Measurements from ENCODE around the gene HSF2BP.
"Not testable (repeated sequence)": the region's sequence is repeated elsewhere in the genome, so short reads cannot be mapped to it uniquely, and the experiment has no call there.

The HSF2BP gene

DNA sequence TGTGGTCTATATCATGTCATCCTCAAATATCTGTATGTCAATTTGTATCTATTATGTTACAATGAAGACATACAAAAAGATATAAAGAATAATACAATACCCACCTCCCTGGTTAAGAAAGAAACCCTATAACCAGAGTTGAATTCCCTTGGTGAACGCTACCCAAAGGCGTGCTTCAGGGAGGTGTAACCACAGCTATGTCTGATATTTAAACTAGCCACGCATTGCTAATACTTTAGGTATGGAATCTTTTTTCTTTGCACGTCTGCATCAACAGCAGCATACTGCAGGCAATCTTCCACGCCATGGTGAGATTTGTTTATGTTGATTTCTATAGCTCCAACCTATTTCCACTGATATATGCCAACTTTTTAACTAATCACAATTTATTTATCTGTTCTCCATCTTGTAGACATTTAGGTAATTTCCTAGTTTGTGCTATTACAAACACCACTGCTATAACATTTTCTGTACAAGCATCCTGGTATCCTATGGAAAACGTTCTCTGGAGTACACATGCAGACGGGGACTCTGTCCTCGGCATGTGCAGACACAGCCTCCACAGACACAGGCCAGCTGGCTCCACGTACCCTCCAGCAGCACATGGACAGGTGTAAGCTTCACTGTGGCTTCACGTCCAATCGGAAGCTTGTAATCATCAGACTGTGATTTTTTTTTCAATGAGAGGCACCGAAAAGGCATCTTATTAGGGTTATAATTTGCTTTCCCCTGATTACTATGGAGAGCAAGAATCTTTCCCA, 58.5 kb downstream of the HSF2BP start:
- Histone ChIP-seq H3K36me3 (ENCODE audit: insufficient read depth, low read length) (no peaks in the 10 kb centered on the region), H3K4me3 (ENCODE audit: low read depth in 1 of 2, low read length in 2 of 2) (no peak overlapping the region), H3K9ac (ENCODE audit: low read length) (no peak overlapping the region), H3K9me3 (ENCODE audit: low read length) (no peaks in the 10 kb centered on the region), H3K27me3 (ENCODE audit: control insufficient read depth in 1 of 2, insufficient read depth in 2 of 2, low read length in 2 of 2) (no peaks in the 10 kb centered on the region), H3K4me1 (ENCODE audit: insufficient read depth, low read length) (no peaks in the 10 kb centered on the region), H3K27ac (ENCODE audit: low read depth, low read length) (no peak overlapping the region)

DNA sequence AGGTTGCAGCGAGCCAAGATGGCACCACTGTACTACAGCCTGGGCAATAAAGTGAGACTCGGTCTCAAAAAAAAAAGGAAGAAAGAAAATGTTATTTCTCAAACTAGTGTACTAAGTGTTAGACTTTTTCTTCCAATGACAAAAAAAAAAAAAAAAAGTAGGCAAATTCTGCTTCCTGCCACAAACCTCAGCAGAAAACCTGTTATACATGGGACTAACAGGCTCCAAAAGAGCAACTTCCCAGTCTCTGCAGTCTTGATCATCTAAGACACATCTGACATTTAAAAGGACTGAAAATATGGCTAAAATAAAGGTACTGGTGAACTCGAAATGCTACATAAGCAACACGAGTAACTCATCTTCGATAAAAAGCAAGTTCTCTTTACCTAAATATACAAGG, 59.6 kb downstream of the HSF2BP start:
- Histone ChIP-seq H3K4me1 (ENCODE audit: insufficient read depth, low read length) (no peaks in the 10 kb centered on the region), H3K9ac (ENCODE audit: low read length) (no peak overlapping the region), H3K4me3 (ENCODE audit: low read depth in 1 of 2, low read length in 2 of 2) (no peak overlapping the region), H3K9me3 (ENCODE audit: low read length) (no peaks in the 10 kb centered on the region), H3K36me3 (ENCODE audit: insufficient read depth, low read length) (no peaks in the 10 kb centered on the region), H3K27ac (ENCODE audit: low read depth, low read length) (no peak overlapping the region), H3K27me3 (ENCODE audit: control insufficient read depth in 1 of 2, insufficient read depth in 2 of 2, low read length in 2 of 2) (no peaks in the 10 kb centered on the region)

DNA sequence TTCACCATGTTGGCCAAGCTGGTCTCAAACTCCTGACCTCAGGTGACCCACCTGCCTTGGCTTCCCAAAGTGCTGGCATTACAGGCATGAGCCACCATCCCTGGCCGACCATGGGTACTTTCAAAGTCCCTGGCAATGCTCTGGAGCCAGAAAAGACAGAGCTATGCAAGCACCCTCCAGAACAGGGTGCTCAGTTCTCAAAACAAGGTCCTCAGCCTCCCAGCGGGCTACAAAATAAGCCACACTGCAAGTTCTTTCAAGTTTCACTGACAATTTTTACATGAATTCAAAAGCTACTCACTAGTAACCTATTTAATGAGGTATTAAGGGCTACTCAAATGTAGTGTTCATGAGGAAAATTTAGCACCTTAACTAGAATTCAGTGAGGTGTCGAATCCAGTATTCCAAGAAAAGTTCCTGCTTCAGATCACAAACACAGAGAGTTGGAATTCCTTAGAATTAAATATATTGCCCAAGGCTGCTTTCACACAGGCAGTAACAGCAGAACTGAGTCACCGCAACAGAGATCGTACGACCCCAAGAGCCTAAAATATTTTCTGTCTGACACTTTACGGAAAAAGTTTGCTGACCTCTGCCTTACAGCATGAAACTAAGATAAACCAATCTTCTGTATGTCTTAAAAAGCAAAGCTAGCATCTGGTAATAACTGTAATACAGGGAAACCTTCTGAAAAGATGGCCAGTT, 60.7 kb downstream of the HSF2BP start:
- no peaks in the 10 kb centered on the region for H3K36me3 ChIP-seq (ENCODE audit: insufficient read depth, low read length)
- H3K4me3 ChIP-seq (ENCODE audit: low read depth in 1 of 2, low read length in 2 of 2) = no peak overlapping the region
- H3K27me3 ChIP-seq (ENCODE audit: control insufficient read depth in 1 of 2, insufficient read depth in 2 of 2, low read length in 2 of 2) = no peaks in the 10 kb centered on the region
- no peaks in the 10 kb centered on the region for H3K4me1 ChIP-seq (ENCODE audit: insufficient read depth, low read length)
- H3K27ac ChIP-seq (ENCODE audit: low read depth, low read length) = no peak overlapping the region
- H3K9me3 ChIP-seq (ENCODE audit: low read length) = no peaks in the 10 kb centered on the region
- no peak overlapping the region for H3K9ac ChIP-seq (ENCODE audit: low read length)

- Histone ChIP-seq H3K36me3 (ENCODE audit: insufficient read depth, low read length) (no peaks in the 10 kb centered on the region), H3K9me3 (ENCODE audit: low read length) (no peaks in the 10 kb centered on the region), H3K4me3 (ENCODE audit: low read depth in 1 of 2, low read length in 2 of 2) (no peak overlapping the region), H3K27me3 (ENCODE audit: control insufficient read depth in 1 of 2, insufficient read depth in 2 of 2, low read length in 2 of 2) (no peaks in the 10 kb centered on the region), H3K27ac (ENCODE audit: low read depth, low read length) (no peak overlapping the region), H3K9ac (ENCODE audit: low read length) (no peak overlapping the region), H3K4me1 (ENCODE audit: insufficient read depth, low read length) (no peaks in the 10 kb centered on the region)
These were observed 61.6 kb downstream of the HSF2BP start for GRCh38 chr21:43597540-43598250.

DNA sequence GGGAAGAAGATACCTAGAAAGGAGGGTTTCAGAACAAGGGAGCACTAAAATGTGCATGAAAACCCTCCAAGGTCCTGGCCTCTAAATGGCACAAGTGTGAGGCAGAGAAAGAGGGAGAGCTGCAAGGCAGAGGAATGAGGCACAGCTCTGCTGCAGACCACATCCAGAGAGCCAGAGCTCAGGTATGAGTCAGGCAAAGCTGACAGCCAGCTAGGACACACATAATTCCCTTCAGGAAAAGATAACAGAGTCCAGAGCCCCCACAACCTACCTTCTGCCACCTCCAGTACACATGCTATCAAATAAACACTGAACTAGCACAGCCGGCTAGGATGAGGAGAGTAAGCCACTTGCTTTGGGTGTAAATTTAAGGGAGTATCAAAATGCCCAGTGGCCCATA, 62.2 kb downstream of the HSF2BP start:
- Histone ChIP-seq H3K27me3 (ENCODE audit: control insufficient read depth in 1 of 2, insufficient read depth in 2 of 2, low read length in 2 of 2) (no peaks in the 10 kb centered on the region), H3K9ac (ENCODE audit: low read length) (no peak overlapping the region), H3K4me1 (ENCODE audit: insufficient read depth, low read length) (no peaks in the 10 kb centered on the region), H3K9me3 (ENCODE audit: low read length) (no peaks in the 10 kb centered on the region), H3K36me3 (ENCODE audit: insufficient read depth, low read length) (no peaks in the 10 kb centered on the region), H3K27ac (ENCODE audit: low read depth, low read length) (no peak overlapping the region), H3K4me3 (ENCODE audit: low read depth in 1 of 2, low read length in 2 of 2) (no peak overlapping the region)

GRCh38 chr21:43596616-43597015, 62.7 kb downstream of the HSF2BP start:
- no peaks in the 10 kb centered on the region for H3K27me3 ChIP-seq (ENCODE audit: control insufficient read depth in 1 of 2, insufficient read depth in 2 of 2, low read length in 2 of 2)
- H3K4me1 ChIP-seq (ENCODE audit: insufficient read depth, low read length) = no peaks in the 10 kb centered on the region
- no peak overlapping the region for H3K27ac ChIP-seq (ENCODE audit: low read depth, low read length)
- no peak overlapping the region for H3K4me3 ChIP-seq (ENCODE audit: low read depth in 1 of 2, low read length in 2 of 2)
- no peak overlapping the region for H3K9ac ChIP-seq (ENCODE audit: low read length)
- H3K9me3 ChIP-seq (ENCODE audit: low read length) = no peaks in the 10 kb centered on the region
- no peaks in the 10 kb centered on the region for H3K36me3 ChIP-seq (ENCODE audit: insufficient read depth, low read length)

GRCh38 chr21:43595769-43596168, 63.5 kb downstream of the HSF2BP start:
- H3K4me3 ChIP-seq (ENCODE audit: low read depth in 1 of 2, low read length in 2 of 2); H3K27ac ChIP-seq (ENCODE audit: low read depth, low read length); H3K36me3 ChIP-seq (ENCODE audit: insufficient read depth, low read length); H3K9ac ChIP-seq (ENCODE audit: low read length); H3K27me3 ChIP-seq (ENCODE audit: control insufficient read depth in 1 of 2, insufficient read depth in 2 of 2, low read length in 2 of 2); H3K9me3 ChIP-seq (ENCODE audit: low read length); H3K4me1 ChIP-seq (ENCODE audit: insufficient read depth, low read length): not testable (repeated sequence)

GRCh38 chr21:43593078-43593477, 66.2 kb downstream of the HSF2BP start:
- Histone ChIP-seq H3K9me3 (ENCODE audit: low read length) (no peaks in the 10 kb centered on the region), H3K9ac (ENCODE audit: low read length) (no peak overlapping the region), H3K4me1 (ENCODE audit: insufficient read depth, low read length) (no peaks in the 10 kb centered on the region), H3K36me3 (ENCODE audit: insufficient read depth, low read length) (no peaks in the 10 kb centered on the region), H3K27ac (ENCODE audit: low read depth, low read length) (no peak overlapping the region), H3K27me3 (ENCODE audit: control insufficient read depth in 1 of 2, insufficient read depth in 2 of 2, low read length in 2 of 2) (no peaks in the 10 kb centered on the region), H3K4me3 (ENCODE audit: low read depth in 1 of 2, low read length in 2 of 2) (no peak overlapping the region)

DNA sequence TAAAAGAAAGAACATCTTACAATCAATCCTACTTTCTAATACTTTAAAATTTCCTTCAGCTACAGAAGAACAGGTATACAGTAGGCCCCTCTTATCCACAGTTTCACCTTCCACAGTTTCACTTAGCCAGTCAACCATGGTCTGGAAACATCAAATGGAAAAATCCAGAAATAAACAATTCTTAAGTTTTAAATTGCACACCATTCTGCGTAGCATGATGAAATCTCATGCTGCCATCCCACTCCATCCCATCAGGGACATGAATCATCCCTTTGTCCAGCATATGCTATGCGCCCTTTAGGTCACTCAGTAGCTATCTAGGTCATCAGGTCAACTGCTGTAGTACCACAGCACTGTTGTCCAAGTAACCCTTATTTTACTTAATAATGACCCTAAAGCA, 67.7 kb downstream of the HSF2BP start:
- H3K27ac ChIP-seq (ENCODE audit: low read depth, low read length) = no peak overlapping the region
- H3K4me1 ChIP-seq (ENCODE audit: insufficient read depth, low read length) = peaks cover 3% of the 10 kb centered on the region
- H3K9ac ChIP-seq (ENCODE audit: low read length) = no peak overlapping the region
- H3K27me3 ChIP-seq (ENCODE audit: control insufficient read depth in 1 of 2, insufficient read depth in 2 of 2, low read length in 2 of 2) = no peaks in the 10 kb centered on the region
- no peaks in the 10 kb centered on the region for H3K36me3 ChIP-seq (ENCODE audit: insufficient read depth, low read length)
- no peaks in the 10 kb centered on the region for H3K9me3 ChIP-seq (ENCODE audit: low read length)
- no peak overlapping the region for H3K4me3 ChIP-seq (ENCODE audit: low read depth in 1 of 2, low read length in 2 of 2)

DNA sequence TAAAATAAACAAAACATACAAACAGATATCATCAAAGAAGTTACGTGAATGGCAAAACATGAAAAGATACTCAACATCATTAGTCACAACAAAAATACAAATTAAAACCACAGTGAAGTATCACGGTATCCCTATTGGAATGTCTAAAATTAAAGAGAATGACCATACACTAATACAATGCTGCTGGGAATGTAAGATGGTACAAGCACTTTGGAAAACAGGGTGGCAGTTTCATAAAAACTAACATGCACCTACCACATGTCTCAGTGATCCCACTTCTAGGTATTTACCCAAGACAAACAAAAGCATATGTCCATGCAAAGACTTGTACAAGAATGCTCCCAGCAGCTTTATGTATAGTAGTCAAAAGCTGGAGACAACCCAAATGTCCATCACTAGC, 69.1 kb downstream of the HSF2BP start:
- Histone ChIP-seq H3K9ac (ENCODE audit: low read length) (no peak overlapping the region), H3K4me3 (ENCODE audit: low read depth in 1 of 2, low read length in 2 of 2) (no peak overlapping the region), H3K36me3 (ENCODE audit: insufficient read depth, low read length) (no peaks in the 10 kb centered on the region), H3K4me1 (ENCODE audit: insufficient read depth, low read length) (peaks cover 12% of the 10 kb centered on the region), H3K9me3 (ENCODE audit: low read length) (no peaks in the 10 kb centered on the region), H3K27ac (ENCODE audit: low read depth, low read length) (no peak overlapping the region), H3K27me3 (ENCODE audit: control insufficient read depth in 1 of 2, insufficient read depth in 2 of 2, low read length in 2 of 2) (no peaks in the 10 kb centered on the region)

DNA sequence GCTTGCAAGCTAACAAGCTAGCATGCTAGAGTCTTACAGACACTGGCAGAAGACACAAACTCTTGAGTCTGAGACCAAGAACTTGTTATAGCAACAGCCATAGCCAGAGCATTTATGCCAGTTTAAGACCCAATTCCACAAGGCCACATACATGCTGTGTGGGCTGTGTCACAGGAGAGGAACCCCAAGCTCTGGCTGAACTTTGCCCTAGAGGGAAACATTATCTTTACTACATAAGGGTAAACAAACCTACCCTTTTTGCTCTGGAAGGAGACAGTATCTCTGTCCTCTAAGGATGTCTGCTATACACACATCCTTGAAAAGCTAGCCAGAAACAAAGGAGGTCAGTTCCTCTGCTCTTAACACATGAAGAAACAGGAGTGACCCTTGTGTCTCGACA, 70.3 kb downstream of the HSF2BP start:
- no peaks in the 10 kb centered on the region for H3K9me3 ChIP-seq (ENCODE audit: low read length)
- H3K4me3 ChIP-seq (ENCODE audit: low read depth in 1 of 2, low read length in 2 of 2) = no peak overlapping the region
- H3K9ac ChIP-seq (ENCODE audit: low read length) = no peak overlapping the region
- no peak overlapping the region for H3K27ac ChIP-seq (ENCODE audit: low read depth, low read length)
- H3K27me3 ChIP-seq (ENCODE audit: control insufficient read depth in 1 of 2, insufficient read depth in 2 of 2, low read length in 2 of 2) = no peaks in the 10 kb centered on the region
- no peaks in the 10 kb centered on the region for H3K36me3 ChIP-seq (ENCODE audit: insufficient read depth, low read length)
- peaks cover 12% of the 10 kb centered on the region for H3K4me1 ChIP-seq (ENCODE audit: insufficient read depth, low read length)
